HCT116 (cell line): Measurements from ENCODE around the gene ERGIC1.

Source experiments
- POLR2A ChIP-seq: IDR thresholded peaks from 2 replicates; pipeline ENCODE4 v1.7.0; 2011; ENCODE audit warnings: borderline replicate concordance; ENCODE audit not compliant: insufficient read depth, insufficient read length; ENCODE audit errors: extremely low read depth
- RAD21 ChIP-seq: IDR thresholded peaks from 2 replicates; pipeline ENCODE4 v1.6.1; 2012; ENCODE audit warnings: low read depth, mild to moderate bottlenecking
- TF ChIP-seq, protein P1 (sequence below), 3 experiments: fragments of 200-600 bp in 1 of 3; sonication (generic) in 1 of 3; IDR thresholded peaks in 2 of 3; conservative IDR thresholded peaks in 1 of 3; 2 replicates each; pipeline ENCODE4 v1.5.1; 2012 to 2017; ENCODE audit warnings: low read depth in 2 of 3, low read length in 2 of 3, antibody characterized with exemption in 1 of 3, borderline replicate concordance in 1 of 3, control low read depth in 1 of 3, mild to moderate bottlenecking in 1 of 3, mixed read lengths in 1 of 3, mixed run types in 1 of 3, moderate library complexity in 1 of 3; ENCODE audit not compliant: insufficient read depth in 1 of 3

DNA sequence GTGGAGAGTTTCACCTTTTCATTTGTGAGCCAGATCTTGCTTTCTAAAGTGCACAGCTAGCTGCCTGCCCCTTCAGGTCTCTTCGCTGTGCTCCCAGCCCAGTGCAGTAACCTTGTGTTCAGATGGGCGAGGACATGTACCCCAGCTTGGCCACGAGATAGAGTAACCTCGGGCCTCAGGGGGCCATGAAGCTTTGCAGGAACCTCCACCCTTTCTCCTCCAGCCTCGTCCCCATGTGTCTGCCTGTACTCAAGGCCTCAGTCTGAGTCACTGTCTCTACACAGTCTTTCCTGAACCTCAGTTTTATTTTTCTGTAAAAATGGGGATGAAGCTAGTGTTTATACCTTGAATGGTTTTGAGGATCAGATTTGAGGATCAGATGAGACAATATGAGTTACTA, 37.9 kb downstream of the ERGIC1 start:
- TF ChIP-seq RAD21 (no peak), POLR2A (no peak)
- TF ChIP-seq, protein P1, sequence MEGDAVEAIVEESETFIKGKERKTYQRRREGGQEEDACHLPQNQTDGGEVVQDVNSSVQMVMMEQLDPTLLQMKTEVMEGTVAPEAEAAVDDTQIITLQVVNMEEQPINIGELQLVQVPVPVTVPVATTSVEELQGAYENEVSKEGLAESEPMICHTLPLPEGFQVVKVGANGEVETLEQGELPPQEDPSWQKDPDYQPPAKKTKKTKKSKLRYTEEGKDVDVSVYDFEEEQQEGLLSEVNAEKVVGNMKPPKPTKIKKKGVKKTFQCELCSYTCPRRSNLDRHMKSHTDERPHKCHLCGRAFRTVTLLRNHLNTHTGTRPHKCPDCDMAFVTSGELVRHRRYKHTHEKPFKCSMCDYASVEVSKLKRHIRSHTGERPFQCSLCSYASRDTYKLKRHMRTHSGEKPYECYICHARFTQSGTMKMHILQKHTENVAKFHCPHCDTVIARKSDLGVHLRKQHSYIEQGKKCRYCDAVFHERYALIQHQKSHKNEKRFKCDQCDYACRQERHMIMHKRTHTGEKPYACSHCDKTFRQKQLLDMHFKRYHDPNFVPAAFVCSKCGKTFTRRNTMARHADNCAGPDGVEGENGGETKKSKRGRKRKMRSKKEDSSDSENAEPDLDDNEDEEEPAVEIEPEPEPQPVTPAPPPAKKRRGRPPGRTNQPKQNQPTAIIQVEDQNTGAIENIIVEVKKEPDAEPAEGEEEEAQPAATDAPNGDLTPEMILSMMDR (IDR thresholded peaks at IDR 0.05 in 2 of 3, conservative IDR thresholded peaks at IDR 0.05 in 1 of 3; ENCODE audit: borderline replicate concordance in 1 of 3, insufficient read depth in 1 of 3, low read depth in 2 of 3, low read length in 2 of 3) = no peak
